GM18502 (cell line): ENCODE measurements around the gene CILP2.

Experiments
- ATAC-seq: cut with Tn5 transposase; IDR thresholded peaks from one replicate; pipeline ENCODE4 v1.9.1; 2021; ENCODE audit warnings: mild to moderate bottlenecking; ENCODE audit not compliant: unreplicated experiment, poor library complexity

Gene CILP2

DNA sequence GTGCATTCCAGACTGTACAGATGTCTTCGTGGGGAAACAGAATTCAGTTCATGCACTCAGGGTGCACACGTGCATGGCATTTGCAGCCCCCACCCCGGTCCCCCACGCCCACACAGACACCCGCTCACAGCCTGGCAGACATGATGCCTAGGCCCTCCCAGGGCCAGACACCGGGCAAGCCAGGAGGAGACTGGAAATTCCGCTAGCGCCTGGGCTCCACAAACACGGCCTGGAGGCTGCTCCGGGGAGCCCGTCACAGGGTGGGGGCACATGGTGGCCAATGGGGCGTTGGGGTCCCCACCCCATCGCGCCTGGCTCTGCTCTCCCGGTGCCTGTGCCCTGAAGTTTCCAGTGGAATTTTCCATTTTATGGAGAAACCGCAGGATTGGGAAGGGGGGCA, 3.6 kb downstream of the CILP2 start:
- ATAC-seq, result no peak

DNA sequence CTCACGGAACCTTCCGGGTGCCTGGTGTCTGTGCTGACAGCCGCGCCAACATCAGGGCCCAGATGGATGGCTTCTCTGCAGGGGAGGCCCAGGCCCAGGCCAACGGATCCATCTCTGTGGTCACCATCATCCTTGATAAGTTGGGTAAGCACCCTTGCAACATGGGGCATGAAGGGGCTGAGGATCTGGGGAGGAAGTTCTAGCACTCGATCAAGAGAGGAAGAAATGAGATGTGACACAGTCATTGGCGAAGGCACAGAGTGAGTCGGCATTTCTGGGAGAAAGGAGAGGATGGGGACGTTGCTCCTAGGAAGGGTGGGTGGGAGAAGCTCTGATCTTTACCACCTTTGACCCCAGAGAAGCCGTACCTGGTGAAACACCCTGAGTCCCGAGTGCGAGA, 4.4 kb downstream of the CILP2 start:
- ATAC-seq, result no peak

- ATAC-seq, result no peak
Measured at GRCh38 chr19:19543101-19543500, 5.0 kb downstream of the CILP2 start.

GRCh38 chr19:19543640-19544039, 5.6 kb downstream of the CILP2 start:
- no peak for ATAC-seq

DNA sequence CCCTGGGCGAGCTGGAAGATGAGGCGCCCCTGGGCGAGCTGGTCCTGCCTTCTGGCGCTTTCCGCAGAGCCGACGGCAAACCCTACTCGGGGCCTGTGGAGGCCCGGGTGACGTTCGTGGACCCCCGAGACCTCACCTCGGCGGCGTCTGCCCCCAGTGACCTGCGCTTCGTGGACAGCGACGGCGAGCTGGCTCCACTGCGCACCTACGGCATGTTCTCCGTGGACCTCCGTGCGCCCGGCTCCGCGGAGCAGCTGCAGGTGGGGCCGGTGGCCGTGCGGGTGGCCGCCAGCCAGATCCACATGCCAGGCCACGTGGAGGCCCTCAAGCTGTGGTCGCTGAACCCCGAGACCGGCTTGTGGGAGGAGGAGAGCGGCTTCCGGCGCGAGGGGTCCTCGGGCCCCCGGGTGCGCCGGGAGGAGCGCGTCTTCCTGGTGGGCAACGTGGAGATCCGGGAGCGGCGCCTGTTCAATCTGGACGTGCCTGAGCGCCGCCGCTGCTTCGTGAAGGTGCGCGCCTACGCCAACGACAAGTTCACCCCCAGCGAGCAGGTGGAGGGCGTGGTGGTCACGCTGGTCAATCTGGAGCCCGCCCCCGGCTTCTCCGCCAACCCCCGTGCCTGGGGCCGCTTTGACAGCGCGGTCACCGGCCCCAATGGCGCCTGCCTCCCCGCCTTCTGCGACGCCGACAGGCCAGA, 6.3 kb downstream of the CILP2 start:
- ATAC-seq, result no peak

- no peak for ATAC-seq
Measured at GRCh38 chr19:19544954-19545591, 7.0 kb downstream of the CILP2 start.

DNA sequence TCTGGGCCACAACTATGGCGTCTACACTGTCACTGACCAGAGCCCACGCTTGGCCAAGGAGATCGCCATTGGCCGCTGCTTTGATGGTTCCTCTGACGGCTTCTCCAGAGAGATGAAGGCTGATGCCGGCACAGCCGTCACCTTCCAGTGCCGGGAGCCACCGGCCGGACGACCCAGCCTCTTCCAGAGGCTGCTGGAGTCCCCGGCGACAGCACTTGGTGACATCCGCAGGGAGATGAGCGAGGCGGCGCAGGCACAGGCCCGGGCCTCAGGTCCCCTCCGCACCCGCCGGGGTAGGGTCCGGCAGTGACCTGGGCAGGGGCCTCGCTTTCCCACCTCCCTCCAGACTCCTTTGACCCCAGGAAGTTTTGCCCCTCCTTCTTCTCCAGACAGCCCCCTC, 7.6 kb downstream of the CILP2 start:
- no peak for ATAC-seq

DNA sequence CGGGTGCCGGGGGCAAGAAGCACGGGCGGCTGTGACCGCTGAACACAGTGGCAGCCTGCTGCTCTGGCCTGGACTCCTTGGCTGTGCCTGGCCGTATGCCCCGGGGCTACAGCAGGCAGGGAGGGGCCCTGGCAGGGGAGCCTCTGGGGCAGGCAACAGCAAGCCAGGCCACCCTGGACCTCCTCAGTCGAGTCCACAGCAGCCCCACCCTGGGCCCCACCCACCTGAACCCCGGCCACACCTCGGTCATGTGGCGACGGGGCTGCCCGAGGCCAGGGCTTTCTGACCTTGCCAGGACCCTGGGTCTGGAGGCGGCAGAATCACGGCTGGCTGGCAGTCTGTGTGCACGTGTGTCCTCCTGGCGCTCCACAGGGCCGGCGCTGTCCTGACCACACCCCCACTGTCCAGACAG, 8.7 kb downstream of the CILP2 start:
- ATAC-seq, result no peak

- no peak for ATAC-seq
Measured at GRCh38 chr19:19547674-19548336, 9.7 kb downstream of the CILP2 start.

GRCh38 chr19:19548915-19549759, 11.1 kb downstream of the CILP2 start:
- no peak for ATAC-seq

GRCh38 chr19:19549804-19550464, 11.9 kb downstream of the CILP2 start:
- ATAC-seq, result no peak

DNA sequence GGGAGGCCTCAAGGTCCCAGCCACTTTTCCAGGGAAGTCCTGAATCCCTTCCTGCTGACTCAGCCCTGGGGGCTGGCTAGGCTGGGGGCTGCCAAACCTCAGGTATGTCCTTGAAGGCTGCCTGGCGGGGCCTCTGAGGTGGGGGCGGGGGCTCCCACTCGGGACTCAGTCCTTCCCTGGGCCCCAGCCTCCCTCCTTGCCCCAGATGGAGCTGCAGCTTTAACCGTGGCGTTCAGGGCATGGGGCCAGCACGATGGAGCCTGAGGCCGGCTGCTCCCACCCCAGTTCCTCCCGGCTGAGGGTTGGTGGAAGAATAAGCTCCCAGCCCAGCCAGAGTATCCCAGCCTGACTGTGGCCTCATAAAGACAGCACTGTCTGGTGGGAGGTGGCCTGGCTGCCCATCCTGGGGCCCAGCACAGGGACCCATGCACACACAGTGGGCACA, 12.4 kb downstream of the CILP2 start:
- ATAC-seq, result no peak

DNA sequence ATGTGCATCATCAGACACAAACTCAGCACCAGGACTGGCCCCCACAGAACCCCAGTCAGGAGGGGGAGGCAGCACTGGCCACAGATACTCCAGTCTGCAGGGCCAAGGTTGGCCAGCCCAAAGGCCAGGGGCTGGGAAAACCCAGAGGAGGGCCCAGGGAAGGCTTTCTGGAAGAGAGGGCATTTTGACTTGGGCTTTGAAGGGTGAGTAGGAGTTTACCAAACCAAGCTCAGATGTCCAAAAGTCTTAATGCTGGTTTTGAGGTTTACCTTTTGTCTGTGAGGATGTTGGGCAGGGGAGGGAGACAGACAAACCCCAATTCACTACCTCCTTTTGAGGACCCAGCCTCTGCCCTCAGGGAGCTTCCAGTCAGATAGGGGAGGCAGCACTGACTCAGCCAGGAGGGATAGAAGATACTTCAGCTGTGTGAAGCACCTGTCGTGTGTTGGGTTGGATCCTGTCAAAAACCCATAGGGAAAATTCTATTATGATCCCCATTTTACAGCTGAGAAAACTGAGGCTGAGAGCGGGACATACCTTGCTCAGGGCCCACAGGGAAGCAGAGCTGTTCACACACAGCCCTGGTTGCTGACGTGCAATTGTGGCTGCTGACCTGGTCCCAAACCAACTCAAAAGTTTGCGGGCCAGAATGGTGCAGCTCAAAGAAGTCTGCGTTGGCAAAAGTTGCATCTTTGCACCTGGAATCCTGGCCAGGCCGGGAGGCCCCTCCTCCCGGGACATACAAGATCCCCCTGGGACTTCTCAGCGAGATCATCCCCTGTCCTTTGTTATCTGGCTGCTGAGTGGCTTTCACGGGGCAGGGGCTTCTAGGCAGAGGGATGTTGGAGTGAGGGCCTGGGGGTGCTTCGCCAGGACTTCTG, 13.1 kb downstream of the CILP2 start:
- ATAC-seq, result no peak

- ATAC-seq, result no peak
Measured at GRCh38 chr19:19551853-19552192, 13.8 kb downstream of the CILP2 start.

- ATAC-seq, result no peak
Measured at GRCh38 chr19:19552798-19553197, 14.7 kb downstream of the CILP2 start.

- no peak for ATAC-seq
Measured at GRCh38 chr19:19553670-19554069, 15.6 kb downstream of the CILP2 start.

DNA sequence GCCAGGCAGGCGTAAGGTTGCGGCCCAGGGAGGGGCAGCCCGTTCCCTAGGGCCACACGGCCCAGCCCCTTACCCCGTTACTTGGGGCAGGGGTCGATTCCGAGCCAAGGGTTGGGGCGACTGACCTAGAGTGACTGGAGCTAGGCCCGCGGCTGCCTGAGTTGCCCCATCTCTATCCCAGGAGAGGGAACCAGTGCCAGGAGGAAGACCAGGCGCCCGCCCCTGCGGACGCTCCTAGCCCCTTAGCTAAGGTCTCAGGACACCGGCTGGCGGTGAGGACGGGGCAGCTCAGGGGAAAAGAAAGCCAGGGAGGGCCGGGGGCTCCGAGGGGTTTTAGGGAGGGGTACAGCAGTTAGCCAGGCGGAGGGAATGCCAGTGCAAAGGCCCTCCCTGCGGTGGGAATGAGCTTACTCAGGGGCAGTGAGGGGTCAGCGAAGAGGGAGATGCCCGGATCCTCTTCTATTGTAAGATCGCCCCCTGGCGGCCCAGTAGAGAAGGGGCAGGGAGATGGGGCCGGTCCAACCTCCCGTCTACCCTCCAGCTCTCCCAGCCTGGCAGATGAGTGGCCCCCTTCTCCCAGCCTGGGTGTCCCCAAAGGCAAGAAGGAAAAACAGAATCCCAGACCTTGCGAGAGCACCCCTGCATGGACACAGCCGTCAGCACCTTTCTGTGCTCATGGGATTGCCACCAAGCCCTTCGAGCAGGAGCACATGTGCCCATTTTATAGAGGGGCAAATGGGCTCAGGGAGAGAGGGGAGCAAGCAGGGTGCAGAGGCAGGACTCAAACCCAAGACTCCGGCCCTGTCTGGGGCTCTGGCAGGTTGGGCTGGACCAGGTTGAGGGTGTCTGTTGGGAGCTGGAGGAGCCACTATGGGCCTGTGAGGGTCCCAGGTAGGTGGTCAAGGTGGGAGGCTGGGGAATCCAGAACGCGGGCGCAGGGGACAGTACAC, 16.3 kb downstream of the CILP2 start:
- ATAC-seq, result no peak

DNA sequence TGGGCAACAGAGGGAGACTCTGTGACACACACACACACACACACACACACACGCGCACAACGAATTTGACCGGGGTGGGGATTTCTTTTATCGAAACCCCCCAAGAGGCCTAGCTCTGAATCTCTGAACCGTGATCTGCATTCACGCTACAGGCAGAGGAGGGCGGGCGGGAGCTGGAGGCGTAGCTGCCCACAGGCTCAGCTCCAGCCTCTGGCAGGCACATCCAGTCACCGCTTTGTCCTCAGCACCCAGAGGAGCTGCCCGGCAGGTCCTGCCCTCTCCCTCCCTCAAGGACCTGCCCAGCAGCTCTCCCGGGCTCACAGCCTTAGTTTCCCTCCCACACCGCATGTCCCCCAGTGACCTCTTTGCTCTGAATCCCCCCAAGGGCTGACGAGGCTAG, 20.0 kb downstream of the CILP2 start:
- ATAC-seq, result no peak
